ENCODE measurements around the gene ITGB4.

ITGB4 gene

DNA sequence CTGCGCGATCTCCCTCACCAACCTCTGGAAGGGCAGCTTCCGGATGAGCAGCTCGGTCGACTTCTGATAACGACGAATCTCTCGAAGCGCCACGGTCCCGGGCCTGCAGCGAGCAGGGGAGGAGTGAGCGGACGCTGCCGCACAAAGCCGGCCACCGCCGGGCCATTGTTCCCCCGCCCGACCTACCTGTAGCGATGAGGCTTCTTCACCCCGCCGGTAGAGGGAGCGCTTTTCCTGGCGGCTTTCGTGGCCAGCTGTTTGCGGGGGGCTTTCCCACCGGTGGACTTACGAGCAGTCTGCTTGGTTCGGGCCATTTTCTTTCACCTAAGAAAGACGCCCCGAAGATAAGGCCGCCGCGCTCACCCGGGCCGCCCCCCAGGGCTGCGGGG lies 57.6 kb downstream of the ITGB4 start:
- 1% methylated on average over 38 of the region's 38 CpGs for WGBS, 2 experiments
- Histone ChIP-seq H3K36me3 (ENCODE audit: control insufficient read depth, insufficient read depth, low read length) (peaks cover 14% of the 10 kb centered on the region), H3K27me3 (ENCODE audit: control insufficient read depth, insufficient read depth, low read length, poor library complexity, severe bottlenecking) (no peaks in the 10 kb centered on the region), H3K27ac (ENCODE audit: insufficient read depth, low read depth, low read length, poor library complexity, severe bottlenecking) (peak overlapping the region; percentile 95), H3K4me1 (ENCODE audit: control insufficient read depth, insufficient read depth, low read length) (peaks cover 5% of the 10 kb centered on the region), H3K4me3 (ENCODE audit: insufficient read depth, low read depth, low read length) (peak overlapping the region; percentile 98), H3K9me3 (ENCODE audit: control insufficient read depth, low read length) (no peaks in the 10 kb centered on the region)

- Histone ChIP-seq H3K27me3 (ENCODE audit: control insufficient read depth, insufficient read depth, low read length, poor library complexity, severe bottlenecking) (no peaks in the 10 kb centered on the region), H3K9me3 (ENCODE audit: control insufficient read depth, low read length) (no peaks in the 10 kb centered on the region), H3K4me3 (ENCODE audit: insufficient read depth, low read depth, low read length) (peak overlapping the region; percentile 98), H3K4me1 (ENCODE audit: control insufficient read depth, insufficient read depth, low read length) (peaks cover 5% of the 10 kb centered on the region), H3K27ac (ENCODE audit: insufficient read depth, low read depth, low read length, poor library complexity, severe bottlenecking) (peak overlapping the region; percentile 95), H3K36me3 (ENCODE audit: control insufficient read depth, insufficient read depth, low read length) (peaks cover 14% of the 10 kb centered on the region)
- WGBS, 2 experiments: 0% methylated on average over 84 of the region's 84 CpGs
These were observed 58.2 kb downstream of the ITGB4 start for GRCh38 chr17:75779250-75779986.

DNA sequence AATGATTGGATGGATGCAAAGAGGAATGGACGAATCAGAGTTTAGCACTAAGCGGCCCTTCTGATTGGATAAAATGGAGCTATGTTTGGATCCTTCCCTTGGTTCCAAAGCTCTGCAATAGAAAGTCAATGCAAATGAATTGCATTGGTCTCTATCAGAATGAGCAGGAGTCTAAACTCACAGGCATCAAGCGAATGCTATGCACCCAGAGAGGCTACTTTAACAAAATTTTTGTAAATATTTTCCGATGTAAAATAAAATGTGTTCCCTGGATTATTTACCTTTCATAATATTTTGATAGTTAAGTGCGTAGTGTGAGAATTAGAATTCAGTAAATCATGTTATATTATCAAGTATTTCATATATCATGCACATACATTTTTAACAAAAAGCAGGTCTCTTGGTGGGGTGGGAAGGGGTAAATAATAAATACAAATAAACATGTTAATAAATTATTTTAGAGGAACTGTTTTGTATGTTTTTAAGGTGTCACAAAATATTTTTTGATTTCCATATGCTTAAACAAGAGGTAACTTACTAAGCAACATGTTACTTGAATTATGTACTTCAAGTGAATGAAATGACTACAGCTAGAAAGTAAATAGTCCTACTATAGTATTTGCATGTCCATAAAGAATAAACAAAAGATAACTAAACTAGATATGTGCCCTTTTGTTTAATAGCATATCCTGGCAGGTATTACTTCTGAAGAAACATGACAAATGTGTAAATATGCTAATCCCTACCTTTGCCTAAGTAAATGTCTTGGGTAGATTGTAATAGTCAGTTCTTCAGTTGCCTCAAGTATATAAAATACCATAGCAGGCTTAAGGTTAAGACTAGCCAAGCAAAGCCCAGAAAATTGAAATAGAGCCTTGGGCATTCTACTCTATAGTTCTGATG lies 59.0 kb downstream of the ITGB4 start:
- Histone ChIP-seq H3K36me3 (ENCODE audit: control insufficient read depth, insufficient read depth, low read length) (peaks cover 14% of the 10 kb centered on the region), H3K4me1 (ENCODE audit: control insufficient read depth, insufficient read depth, low read length) (peaks cover 5% of the 10 kb centered on the region), H3K4me3 (ENCODE audit: insufficient read depth, low read depth, low read length) (no peak overlapping the region), H3K9me3 (ENCODE audit: control insufficient read depth, low read length) (no peaks in the 10 kb centered on the region), H3K27me3 (ENCODE audit: control insufficient read depth, insufficient read depth, low read length, poor library complexity, severe bottlenecking) (no peaks in the 10 kb centered on the region), H3K27ac (ENCODE audit: insufficient read depth, low read depth, low read length, poor library complexity, severe bottlenecking) (no peak overlapping the region)
- 0 to 3% methylated on average over 3 of the region's 5 CpGs for WGBS, 2 experiments

DNA sequence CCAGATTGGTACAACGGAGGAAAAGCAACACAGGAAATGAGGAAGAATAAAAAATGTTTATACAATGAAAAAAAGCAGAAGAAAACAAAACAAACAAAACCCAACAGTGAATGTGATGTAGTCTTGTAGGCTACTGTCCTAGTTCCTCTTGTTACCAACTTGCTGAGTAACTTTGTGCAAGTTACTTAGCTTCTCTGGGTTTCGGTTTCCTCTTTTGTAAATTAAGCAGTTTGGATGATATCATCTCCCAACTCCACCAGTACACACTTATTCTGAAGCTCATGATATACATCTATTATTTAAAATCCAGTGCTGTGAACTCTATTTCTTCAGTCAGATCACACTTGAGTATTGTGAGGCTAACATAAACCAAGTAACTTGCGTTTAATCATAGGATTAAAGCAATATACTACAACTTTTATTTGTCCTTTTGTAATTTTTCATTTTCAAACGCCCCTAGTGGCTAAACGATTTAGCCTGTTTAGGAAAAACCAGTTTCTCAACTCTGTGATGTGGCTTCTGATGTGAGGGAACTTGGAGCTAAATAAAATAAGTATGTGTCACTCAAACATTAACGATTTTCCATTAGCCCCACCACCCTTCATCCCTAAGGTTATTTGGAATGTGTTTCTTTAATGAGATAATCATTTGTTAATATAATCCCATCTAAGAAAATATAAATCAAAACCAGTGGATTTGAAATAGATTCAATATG lies 62.0 kb downstream of the ITGB4 start:
- no peak overlapping the region for H3K4me3 ChIP-seq (ENCODE audit: insufficient read depth, low read depth, low read length)
- peaks cover 10% of the 10 kb centered on the region for H3K4me1 ChIP-seq (ENCODE audit: control insufficient read depth, insufficient read depth, low read length)
- 43 to 71% methylated on average over 4 of the region's 6 CpGs for WGBS, 2 experiments
- no peaks in the 10 kb centered on the region for H3K9me3 ChIP-seq (ENCODE audit: control insufficient read depth, low read length)
- peaks cover 11% of the 10 kb centered on the region for H3K36me3 ChIP-seq (ENCODE audit: control insufficient read depth, insufficient read depth, low read length)
- no peak overlapping the region for H3K27ac ChIP-seq (ENCODE audit: insufficient read depth, low read depth, low read length, poor library complexity, severe bottlenecking)
- H3K27me3 ChIP-seq (ENCODE audit: control insufficient read depth, insufficient read depth, low read length, poor library complexity, severe bottlenecking): no peaks in the 10 kb centered on the region

DNA sequence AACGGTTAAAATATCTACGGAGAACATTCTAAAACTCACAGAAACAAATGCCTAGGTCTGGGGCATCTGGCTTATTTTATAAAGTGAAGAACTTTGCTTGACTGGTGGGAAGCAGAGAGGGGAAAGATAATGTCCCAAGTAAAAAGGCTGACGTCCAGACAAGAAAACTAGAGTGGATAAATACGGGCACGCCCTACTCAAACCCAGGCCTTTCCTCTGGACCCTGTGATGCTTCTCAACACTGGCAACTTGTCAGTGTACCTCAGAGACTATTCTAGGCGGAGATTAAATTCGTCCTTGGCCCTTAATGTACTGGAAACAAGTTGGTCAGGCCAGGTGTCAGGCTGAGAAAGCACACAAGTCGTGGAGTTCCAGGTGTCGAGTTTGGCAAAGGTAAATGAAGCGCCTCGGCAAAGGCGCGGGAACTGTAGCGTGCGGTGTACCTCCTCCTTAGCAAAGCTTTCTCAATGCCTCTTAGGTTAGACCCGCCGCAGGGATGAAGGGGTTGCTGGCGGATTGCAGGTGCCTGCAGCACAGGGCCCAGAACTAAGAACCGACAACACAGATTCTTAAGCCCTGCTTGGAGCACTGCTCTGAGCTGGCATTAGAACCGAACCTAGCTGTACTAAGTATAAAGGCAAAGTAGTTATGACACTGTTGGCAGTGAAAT lies 62.7 kb downstream of the ITGB4 start:
- peak overlapping the region; percentile 76 for H3K4me3 ChIP-seq (ENCODE audit: insufficient read depth, low read depth, low read length)
- H3K36me3 ChIP-seq (ENCODE audit: control insufficient read depth, insufficient read depth, low read length): peaks cover 4% of the 10 kb centered on the region
- H3K27ac ChIP-seq (ENCODE audit: insufficient read depth, low read depth, low read length, poor library complexity, severe bottlenecking): peak overlapping the region; percentile 100
- 89% methylated on average over 20 of the region's 20 CpGs for WGBS, 2 experiments
- peaks cover 10% of the 10 kb centered on the region for H3K4me1 ChIP-seq (ENCODE audit: control insufficient read depth, insufficient read depth, low read length)
- no peaks in the 10 kb centered on the region for H3K27me3 ChIP-seq (ENCODE audit: control insufficient read depth, insufficient read depth, low read length, poor library complexity, severe bottlenecking)
- no peaks in the 10 kb centered on the region for H3K9me3 ChIP-seq (ENCODE audit: control insufficient read depth, low read length)

GRCh38 chr17:75784473-75785015 lies 63.3 kb downstream of the ITGB4 start, which contains the start of gene UNK:
UNK (plus strand) TSS chr17:75784806; CDS start chr17:75784881, 75 bp downstream.
- H3K9me3 ChIP-seq (ENCODE audit: control insufficient read depth, low read length): no peaks in the 10 kb centered on the region
- peaks cover 10% of the 10 kb centered on the region for H3K4me1 ChIP-seq (ENCODE audit: control insufficient read depth, insufficient read depth, low read length)
- peak within 1 kb of the TSS; percentile 100 for H3K27ac ChIP-seq (ENCODE audit: insufficient read depth, low read depth, low read length, poor library complexity, severe bottlenecking)
- H3K36me3 ChIP-seq (ENCODE audit: control insufficient read depth, insufficient read depth, low read length): peaks cover 3% of the 10 kb centered on the region
- 0 to 1% methylated on average over 42 to 45 of the region's 45 CpGs for WGBS, 2 experiments
- H3K4me3 ChIP-seq (ENCODE audit: insufficient read depth, low read depth, low read length): peak within 1 kb of the TSS; percentile 76
- no peaks in the 10 kb centered on the region for H3K27me3 ChIP-seq (ENCODE audit: control insufficient read depth, insufficient read depth, low read length, poor library complexity, severe bottlenecking)

DNA sequence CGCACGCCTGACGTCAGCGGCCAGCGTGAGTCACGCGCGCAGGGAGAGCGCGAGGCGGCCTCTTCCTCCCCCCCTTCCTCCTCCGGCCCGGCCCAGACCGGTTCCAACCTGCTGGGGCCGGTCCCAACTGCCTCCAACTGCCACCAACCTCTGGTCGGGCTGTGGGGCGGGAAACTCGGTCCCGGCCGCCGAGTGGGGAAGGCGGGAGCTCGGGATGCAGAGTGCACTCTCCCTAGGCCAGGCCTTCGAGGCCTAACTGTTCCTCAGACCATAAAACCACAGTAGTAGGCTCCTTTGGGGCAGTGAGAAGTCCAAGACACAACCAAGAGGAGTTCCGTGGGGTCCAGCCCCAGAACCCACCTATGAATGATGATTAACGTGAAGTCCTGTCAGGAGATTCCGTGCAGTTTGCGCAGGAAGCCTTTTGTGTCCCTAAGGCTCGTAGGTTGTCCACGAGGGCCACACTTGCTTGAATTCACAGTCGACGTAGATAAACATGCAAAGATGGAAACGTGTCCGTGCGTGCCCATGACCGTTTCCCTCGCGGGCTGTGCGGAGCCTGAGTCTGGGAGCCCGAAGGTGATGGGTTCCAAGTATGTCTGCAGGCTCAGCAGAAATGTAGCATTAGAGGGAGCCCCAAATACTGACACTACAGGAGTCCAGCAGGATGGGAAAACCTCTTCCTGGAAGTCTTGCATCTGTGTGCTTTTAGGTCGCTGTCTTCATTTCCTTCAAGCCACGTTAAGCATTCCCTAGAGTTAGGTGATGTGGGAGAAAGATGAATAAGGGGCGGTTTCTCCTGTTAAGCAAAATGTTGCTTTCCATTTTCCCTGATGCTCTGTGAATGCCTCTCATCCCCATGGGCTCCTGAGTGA lies 64.0 kb downstream of the ITGB4 start:
- Histone ChIP-seq H3K27ac (ENCODE audit: insufficient read depth, low read depth, low read length, poor library complexity, severe bottlenecking) (peak overlapping the region; percentile 100), H3K4me1 (ENCODE audit: control insufficient read depth, insufficient read depth, low read length) (peaks cover 10% of the 10 kb centered on the region), H3K36me3 (ENCODE audit: control insufficient read depth, insufficient read depth, low read length) (peaks cover 4% of the 10 kb centered on the region), H3K4me3 (ENCODE audit: insufficient read depth, low read depth, low read length) (peak overlapping the region; percentile 76), H3K9me3 (ENCODE audit: control insufficient read depth, low read length) (no peaks in the 10 kb centered on the region), H3K27me3 (ENCODE audit: control insufficient read depth, insufficient read depth, low read length, poor library complexity, severe bottlenecking) (no peaks in the 10 kb centered on the region)
- 10 to 11% methylated on average over 42 to 43 of the region's 43 CpGs for WGBS, 2 experiments

DNA sequence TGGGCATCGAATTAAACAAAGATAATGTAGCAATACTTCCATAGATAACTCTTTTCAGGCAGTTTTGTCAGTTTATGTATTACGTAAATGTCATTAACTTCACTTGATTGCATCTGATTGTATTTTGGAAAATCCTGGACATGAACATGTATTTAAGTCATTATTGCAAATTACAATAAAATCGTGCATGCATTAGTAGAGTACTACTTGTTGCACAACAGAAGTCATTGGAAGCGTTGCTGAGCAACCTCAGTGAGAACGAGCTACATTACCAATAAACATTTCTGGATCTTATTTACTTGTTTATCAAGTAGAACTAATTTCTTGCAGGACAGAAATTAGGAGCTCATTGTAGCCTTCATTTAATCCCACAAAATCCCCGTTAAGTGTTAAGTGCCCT lies 70.0 kb downstream of the ITGB4 start:
- H3K9me3 ChIP-seq (ENCODE audit: control insufficient read depth, low read length): no peaks in the 10 kb centered on the region
- peaks cover 2% of the 10 kb centered on the region for H3K4me1 ChIP-seq (ENCODE audit: control insufficient read depth, insufficient read depth, low read length)
- WGBS, 2 experiments: 94 to 98% methylated on average over 5 of the region's 6 CpGs
- no peaks in the 10 kb centered on the region for H3K27me3 ChIP-seq (ENCODE audit: control insufficient read depth, insufficient read depth, low read length, poor library complexity, severe bottlenecking)
- H3K4me3 ChIP-seq (ENCODE audit: insufficient read depth, low read depth, low read length): no peak overlapping the region
- peaks cover 18% of the 10 kb centered on the region for H3K36me3 ChIP-seq (ENCODE audit: control insufficient read depth, insufficient read depth, low read length)
- H3K27ac ChIP-seq (ENCODE audit: insufficient read depth, low read depth, low read length, poor library complexity, severe bottlenecking): no peak overlapping the region

DNA sequence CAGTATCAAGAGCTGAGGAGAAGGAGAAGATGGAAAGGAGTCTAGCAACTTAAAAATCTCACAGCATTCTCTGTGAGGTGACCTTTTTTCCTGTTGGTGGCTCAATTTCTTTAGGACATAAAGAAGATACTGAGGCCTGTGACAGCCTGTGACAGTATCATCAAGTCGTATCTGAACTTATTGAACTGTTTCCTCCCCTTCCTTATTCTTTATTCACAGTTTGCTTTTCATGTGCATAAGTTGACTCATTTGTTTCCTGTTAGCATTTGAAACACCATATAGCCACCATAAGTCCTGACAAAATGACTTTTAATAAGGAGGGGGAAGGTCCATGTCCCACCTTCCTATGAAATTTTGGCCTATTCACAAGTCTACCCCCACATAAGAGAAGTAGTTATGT lies 72.2 kb downstream of the ITGB4 start:
- Histone ChIP-seq H3K27me3 (ENCODE audit: control insufficient read depth, insufficient read depth, low read length, poor library complexity, severe bottlenecking) (no peaks in the 10 kb centered on the region), H3K9me3 (ENCODE audit: control insufficient read depth, low read length) (no peaks in the 10 kb centered on the region), H3K36me3 (ENCODE audit: control insufficient read depth, insufficient read depth, low read length) (peaks cover 25% of the 10 kb centered on the region), H3K27ac (ENCODE audit: insufficient read depth, low read depth, low read length, poor library complexity, severe bottlenecking) (no peak overlapping the region), H3K4me1 (ENCODE audit: control insufficient read depth, insufficient read depth, low read length) (no peaks in the 10 kb centered on the region), H3K4me3 (ENCODE audit: insufficient read depth, low read depth, low read length) (no peak overlapping the region)
- WGBS, 2 experiments: 85 to 93% methylated on average over 1 of the region's 1 CpG

All from ectodermal cell (in vitro differentiated cells).